Gastrocnemius medialis (tissue), 4 donors: ENCODE results near the gene PRRT3. TPM values are rescaled to one million over a fixed set of nuclear protein-coding genes. Genes with fewer than 3 reads are reported as not detected.

Experiments
- ATAC-seq, 2 donors: fragments of 150-250 bp; one replicate each; pipeline ENCODE4 v1.9.1; 2016
- DNase-seq, 2 donors: peaks; one replicate each; pipeline ENCODE4 v3.0.0-alpha.2; 2019
- H3K27ac ChIP-seq, 4 donors: fragments of 200-600 bp; sonication (generic); 1 replicate in 1 of 4; 2 replicates in 3 of 4; pipeline ENCODE4 v1.5.1; 2016 to 2018; ENCODE audit warnings: mild to moderate bottlenecking in 2 of 4, moderate library complexity in 1 of 4
- H3K27me3 ChIP-seq, 3 donors: fragments of 200-600 bp; sonication (generic) in 2 of 3; 1 replicate in 1 of 3; 2 replicates in 2 of 3; pipeline versions ENCODE4 v1.5.1 to v1.6.0; 2016 to 2019; ENCODE audit warnings: mild to moderate bottlenecking in 1 of 3, moderate library complexity in 1 of 3
- H3K36me3 ChIP-seq, 2 donors: fragments of 200-600 bp; sonication (generic) in 1 of 2; one replicate each; pipeline ENCODE4 v1.5.1; 2017 to 2018
- H3K4me1 ChIP-seq, 2 donors: fragments of 200-600 bp; sonication (generic) in 1 of 2; one replicate each; pipeline ENCODE4 v1.5.1; 2016 to 2017; ENCODE audit warnings: mild to moderate bottlenecking in 2 of 2
- H3K4me3 ChIP-seq, 4 donors: fragments of 200-600 bp; sonication (generic) in 3 of 4; 1 replicate in 1 of 4; 2 replicates in 3 of 4; pipeline ENCODE4 v1.5.1; 2016 to 2019; ENCODE audit warnings: mild to moderate bottlenecking in 2 of 4
- H3K9me3 ChIP-seq, 3 donors: fragments of 200-600 bp; sonication (generic) in 2 of 3; 1 replicate in 1 of 3; 2 replicates in 2 of 3; pipeline ENCODE4 v1.5.1; 2016 to 2019
- CTCF ChIP-seq, 5 experiments: fragments of 450-650 bp in 3 of 5; fragments of 200-600 bp in 2 of 5; sonication (generic) in 2 of 5; IDR thresholded peaks in 4 of 5; conservative IDR thresholded peaks in 1 of 5; 1 replicate in 4 of 5; 2 replicates in 1 of 5; pipeline ENCODE4 v1.5.1; 2016 to 2019; ENCODE audit warnings: antibody characterized with exemption in 5 of 5, mild to moderate bottlenecking in 3 of 5, moderate library complexity in 3 of 5
- POLR2A ChIP-seq, 2 donors: fragments of 450-650 bp; IDR thresholded peaks; one replicate each; pipeline ENCODE4 v1.6.1; 2017; ENCODE audit warnings: antibody characterized with exemption in 2 of 2, mild to moderate bottlenecking in 2 of 2, moderate library complexity in 2 of 2
- in situ Hi-C, 4 donors: fragments of 200-750 bp; cut with MboI; loops; one replicate each; pipeline versions ENCODE4 v1.15.0 to v1.8.0; 2017; ENCODE audit warnings: low sequenced_read_pairs in 4 of 4
- intact Hi-C: fragments of 100-400 bp; cut with DNase I; formaldehyde crosslinking; loops from one replicate; pipeline ENCODE4 v1.15.1; 2023; ENCODE audit warnings: low total_unique reads
- total RNA-seq, 4 donors: library from RNA; depleted of rRNA; stranded (reverse); fragments of >200 nt; gene quantifications; one replicate each; pipeline versions ENCODE4 v1.1.0 to v1.2.3, GENCODE V29; 2016

PRRT3 gene
- total RNA-seq, 4 donors from 2014 or later, result 0.92 to 7.4 (median 2.5) TPM

DNA sequence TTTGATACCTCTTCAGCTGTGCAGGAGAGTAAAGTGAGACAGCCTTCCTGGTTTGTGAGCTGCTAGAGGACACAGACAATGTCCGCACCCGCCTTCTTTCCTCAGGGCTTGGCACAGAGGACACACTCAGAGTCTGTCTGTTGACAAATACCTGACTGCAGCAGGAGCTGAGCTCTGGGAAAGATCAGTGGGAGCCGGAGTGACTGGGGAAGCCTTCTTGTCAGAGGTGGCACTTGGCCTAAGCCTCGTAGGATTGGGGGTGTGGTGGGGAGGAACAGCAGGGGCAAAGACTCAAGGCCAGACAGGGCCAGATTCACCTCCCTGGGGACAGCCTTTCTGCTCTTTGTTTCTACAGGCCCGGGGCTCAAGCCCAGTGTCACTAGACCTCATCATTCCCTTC, 38.6 kb downstream of the PRRT3 start:
- no peak for TF ChIP-seq POLR2A (IDR thresholded peaks at IDR 0.05)
- no peak for TF ChIP-seq CTCF (IDR thresholded peaks at IDR 0.05 in 4 of 5, conservative IDR thresholded peaks at IDR 0.05 in 1 of 5)
- Histone ChIP-seq H3K27ac (no peak overlapping the region), H3K27me3 (no peaks in the 10 kb centered on the region), H3K4me3 (no peak overlapping the region), H3K9me3 (no peaks in the 10 kb centered on the region), H3K36me3 (no peaks in the 10 kb centered on the region), H3K4me1 (peaks cover 17 to 30% of the 10 kb centered on the region in 2 donors)
- intact Hi-C loops (no loop called here), in situ Hi-C loops (no loop called here)
- DNase-seq (no peak), ATAC-seq (no peak)

- H3K9me3 ChIP-seq, result no peaks in the 10 kb centered on the region
- TF ChIP-seq CTCF (IDR thresholded peaks at IDR 0.05 in 4 of 5, conservative IDR thresholded peaks at IDR 0.05 in 1 of 5) (no peak), POLR2A (IDR thresholded peaks at IDR 0.05) (no peak)
- in situ Hi-C loops (no loop called here), intact Hi-C loops (no loop called here)
- DNase-seq (no peak), ATAC-seq (no peak)
- H3K27ac ChIP-seq, result no peak overlapping the region
- H3K27me3 ChIP-seq, result no peaks in the 10 kb centered on the region
- H3K36me3 ChIP-seq, result no peaks in the 10 kb centered on the region
- no peak overlapping the region for H3K4me3 ChIP-seq
- peaks cover 8 to 20% of the 10 kb centered on the region in 2 donors for H3K4me1 ChIP-seq
Observed at GRCh38 chr3:9912294-9912935, 39.8 kb downstream of the PRRT3 start.

DNA sequence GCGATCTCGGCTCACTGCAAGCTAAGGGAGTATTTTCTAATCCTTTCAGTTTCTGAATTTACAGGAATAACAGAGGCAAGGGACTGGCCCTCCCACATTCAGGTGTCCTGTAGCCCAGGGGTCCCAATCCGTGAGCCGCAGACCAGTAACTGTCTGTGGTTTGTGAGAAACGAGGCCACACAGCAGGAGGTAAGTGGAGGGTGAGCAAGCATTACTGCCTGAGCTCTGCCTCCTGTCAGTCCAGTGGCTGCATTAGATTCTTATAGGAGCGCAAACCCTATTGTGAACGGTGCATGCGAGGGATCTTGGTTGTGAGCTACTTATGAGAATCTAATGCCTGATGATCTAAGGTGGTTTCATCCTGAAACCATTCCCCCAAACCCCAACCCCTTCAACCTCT, 40.3 kb downstream of the PRRT3 start:
- no peak for DNase-seq
- no peak for ATAC-seq
- H3K4me3 ChIP-seq, result no peak overlapping the region
- H3K27ac ChIP-seq, result no peak overlapping the region
- intact Hi-C loops (no loop called here), in situ Hi-C loops (no loop called here)
- H3K27me3 ChIP-seq, result no peaks in the 10 kb centered on the region
- TF ChIP-seq POLR2A (IDR thresholded peaks at IDR 0.05), result no peak
- no peak for TF ChIP-seq CTCF (IDR thresholded peaks at IDR 0.05 in 4 of 5, conservative IDR thresholded peaks at IDR 0.05 in 1 of 5)
- peaks cover 5 to 15% of the 10 kb centered on the region in 2 donors for H3K4me1 ChIP-seq
- H3K36me3 ChIP-seq, result no peaks in the 10 kb centered on the region
- no peaks in the 10 kb centered on the region for H3K9me3 ChIP-seq

- in situ Hi-C loops, result no loop called here
- Histone ChIP-seq H3K27me3 (no peaks in the 10 kb centered on the region), H3K4me1 (no peaks in the 10 kb centered on the region), H3K27ac (no peak overlapping the region), H3K36me3 (no peaks in the 10 kb centered on the region), H3K9me3 (no peaks in the 10 kb centered on the region), H3K4me3 (no peak overlapping the region)
- ATAC-seq (no peak), DNase-seq (no peak)
- TF ChIP-seq POLR2A (IDR thresholded peaks at IDR 0.05) (no peak), CTCF (IDR thresholded peaks at IDR 0.05 in 4 of 5, conservative IDR thresholded peaks at IDR 0.05 in 1 of 5) (no peak)
- intact Hi-C loops, result no loop called here
Observed at GRCh38 chr3:9909221-9910013, 42.8 kb downstream of the PRRT3 start.
